ENCODE measurements around the gene CILP2. TPM values are rescaled to one million over a fixed set of nuclear protein-coding genes. Genes with fewer than 3 reads are reported as not detected.

CILP2 gene
- total RNA-seq, 2 donors from 2014 or later = 0.66 TPM; not detected in 1

DNA sequence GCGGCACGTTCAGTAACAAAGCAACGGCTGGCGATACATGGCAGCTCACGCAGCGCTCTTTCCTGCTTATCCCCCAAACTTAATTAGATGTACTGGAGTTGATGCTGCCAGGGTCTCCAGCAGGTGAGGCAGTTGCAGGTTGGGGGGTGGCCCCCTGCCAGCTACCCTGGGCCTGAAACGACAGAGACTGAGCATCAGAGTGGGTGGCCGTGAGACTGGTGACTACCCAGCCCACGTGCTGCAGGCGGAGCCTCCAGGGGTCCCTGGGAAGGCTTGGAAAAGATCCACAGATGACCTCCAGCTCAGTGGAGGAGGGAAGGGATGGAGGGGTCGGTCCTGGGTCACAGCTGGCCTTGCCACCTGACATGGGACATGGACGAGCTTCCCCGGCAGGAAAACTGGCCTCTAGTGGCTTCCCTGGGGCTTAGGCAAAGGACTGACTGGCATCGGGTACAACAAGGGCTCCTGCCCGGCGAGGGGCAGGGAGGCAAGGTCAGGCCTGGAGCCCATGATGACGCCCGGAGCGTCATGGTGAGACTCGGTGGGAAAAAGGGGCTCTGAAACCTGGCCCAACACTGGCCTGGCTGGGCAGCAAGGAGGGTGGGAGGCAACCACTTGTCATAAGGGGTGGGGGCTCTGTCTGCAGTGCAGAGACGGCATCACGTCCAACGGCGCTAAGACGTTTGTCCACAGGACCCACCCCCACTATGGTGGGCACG lies 24.0 kb downstream of the CILP2 start:
- no peaks in the 10 kb centered on the region for H3K36me3 ChIP-seq (replicated peaks in 1 of 2; ENCODE audit: insufficient read depth in 1 of 2, low read depth in 2 of 2)
- H3K27ac ChIP-seq = no peak overlapping the region
- WGBS, 2 donors = 71 to 76% methylated on average over 14 to 25 of the region's 26 CpGs
- no peak overlapping the region for H3K4me3 ChIP-seq
- H3K4me1 ChIP-seq = no peaks in the 10 kb centered on the region
- H3K9me3 ChIP-seq = no peaks in the 10 kb centered on the region
- H3K27me3 ChIP-seq = no peaks in the 10 kb centered on the region
- intact Hi-C loops (cut with DNase I) = no loop called here
- DNase-seq = no peak
- no peak for TF ChIP-seq POLR2A (IDR thresholded peaks at IDR 0.05)
- TF ChIP-seq, protein P1, sequence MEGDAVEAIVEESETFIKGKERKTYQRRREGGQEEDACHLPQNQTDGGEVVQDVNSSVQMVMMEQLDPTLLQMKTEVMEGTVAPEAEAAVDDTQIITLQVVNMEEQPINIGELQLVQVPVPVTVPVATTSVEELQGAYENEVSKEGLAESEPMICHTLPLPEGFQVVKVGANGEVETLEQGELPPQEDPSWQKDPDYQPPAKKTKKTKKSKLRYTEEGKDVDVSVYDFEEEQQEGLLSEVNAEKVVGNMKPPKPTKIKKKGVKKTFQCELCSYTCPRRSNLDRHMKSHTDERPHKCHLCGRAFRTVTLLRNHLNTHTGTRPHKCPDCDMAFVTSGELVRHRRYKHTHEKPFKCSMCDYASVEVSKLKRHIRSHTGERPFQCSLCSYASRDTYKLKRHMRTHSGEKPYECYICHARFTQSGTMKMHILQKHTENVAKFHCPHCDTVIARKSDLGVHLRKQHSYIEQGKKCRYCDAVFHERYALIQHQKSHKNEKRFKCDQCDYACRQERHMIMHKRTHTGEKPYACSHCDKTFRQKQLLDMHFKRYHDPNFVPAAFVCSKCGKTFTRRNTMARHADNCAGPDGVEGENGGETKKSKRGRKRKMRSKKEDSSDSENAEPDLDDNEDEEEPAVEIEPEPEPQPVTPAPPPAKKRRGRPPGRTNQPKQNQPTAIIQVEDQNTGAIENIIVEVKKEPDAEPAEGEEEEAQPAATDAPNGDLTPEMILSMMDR (IDR thresholded peaks at IDR 0.05) = no peak
- ATAC-seq = no peak

DNA sequence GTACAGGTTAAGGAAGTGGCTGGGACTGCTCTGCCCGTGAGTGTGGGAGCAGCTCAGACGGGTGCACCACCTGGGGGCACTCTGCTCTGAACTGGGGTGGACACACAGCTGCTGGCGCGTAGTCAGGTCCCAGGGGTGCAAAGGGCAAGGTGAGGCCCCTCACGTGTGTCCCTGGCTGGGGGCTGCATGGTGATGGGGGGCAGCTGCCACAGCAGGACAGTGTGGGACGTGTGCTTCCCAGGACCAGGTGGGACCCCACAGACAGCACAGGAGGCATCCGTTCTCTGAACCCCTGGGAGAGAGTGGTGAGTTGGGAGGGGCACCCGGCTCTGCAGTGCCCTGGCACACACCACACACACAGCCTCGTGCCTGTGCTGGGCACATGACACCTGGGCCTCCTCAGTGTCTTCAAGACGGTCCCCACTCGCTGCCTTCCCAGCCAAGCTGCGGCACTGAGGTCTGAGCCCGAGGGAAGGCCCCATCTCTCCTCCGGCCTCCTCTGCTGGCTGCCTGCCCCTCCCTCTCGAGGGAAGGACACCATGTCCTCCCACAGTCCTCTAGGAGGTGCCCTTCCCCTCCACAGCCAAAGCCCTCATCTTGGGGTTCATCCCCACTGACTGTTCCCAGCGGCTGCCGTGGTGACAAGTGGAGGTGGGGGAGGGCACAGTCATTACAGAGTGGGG lies 24.7 kb downstream of the CILP2 start:
- Histone ChIP-seq H3K4me1 (no peaks in the 10 kb centered on the region), H3K4me3 (no peak overlapping the region), H3K9me3 (no peaks in the 10 kb centered on the region), H3K36me3 (replicated peaks in 1 of 2; ENCODE audit: insufficient read depth in 1 of 2, low read depth in 2 of 2) (no peaks in the 10 kb centered on the region), H3K27ac (no peak overlapping the region), H3K27me3 (no peaks in the 10 kb centered on the region)
- TF ChIP-seq POLR2A (IDR thresholded peaks at IDR 0.05) = no peak
- ATAC-seq (no peak), DNase-seq (no peak)
- intact Hi-C loops (cut with DNase I) = no loop called here
- WGBS, 2 donors = 64 to 73% methylated on average over 5 to 17 of the region's 17 CpGs

DNA sequence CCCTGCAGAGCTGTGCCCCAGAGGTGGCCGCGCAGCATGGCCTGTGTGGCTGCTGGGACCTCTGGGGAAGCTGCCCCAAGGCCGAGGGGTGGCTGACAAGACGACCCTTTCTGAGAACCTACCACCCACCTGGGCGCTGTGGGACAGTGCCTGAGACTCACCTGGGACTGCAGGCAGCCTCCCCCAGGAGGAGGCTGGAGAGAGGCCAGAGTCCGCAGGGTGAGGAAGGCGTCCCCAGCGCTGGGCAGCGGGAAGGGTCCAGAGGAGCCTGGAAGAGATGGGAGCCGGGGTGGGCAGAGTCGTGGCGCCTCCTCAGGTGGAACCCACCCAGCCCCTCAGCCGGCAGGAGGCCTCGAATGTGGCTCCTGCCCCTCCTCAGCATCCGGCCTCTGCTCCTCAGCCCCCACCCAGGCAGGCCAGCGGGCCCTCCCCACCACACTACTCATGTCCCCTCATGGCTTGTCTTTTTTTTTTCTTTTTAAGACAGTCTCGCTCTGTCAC lies 25.3 kb downstream of the CILP2 start:
- H3K27ac ChIP-seq = no peak overlapping the region
- no peaks in the 10 kb centered on the region for H3K4me1 ChIP-seq
- no peaks in the 10 kb centered on the region for H3K36me3 ChIP-seq (replicated peaks in 1 of 2; ENCODE audit: insufficient read depth in 1 of 2, low read depth in 2 of 2)
- WGBS, 2 donors = 82 to 90% methylated on average over 12 to 15 of the region's 17 CpGs
- TF ChIP-seq POLR2A (IDR thresholded peaks at IDR 0.05) = no peak
- TF ChIP-seq, protein P1 (IDR thresholded peaks at IDR 0.05) = no peak
- H3K4me3 ChIP-seq = no peak overlapping the region
- intact Hi-C loops (cut with DNase I) = no loop called here
- no peaks in the 10 kb centered on the region for H3K27me3 ChIP-seq
- no peak for DNase-seq
- no peaks in the 10 kb centered on the region for H3K9me3 ChIP-seq
- no peak for ATAC-seq

DNA sequence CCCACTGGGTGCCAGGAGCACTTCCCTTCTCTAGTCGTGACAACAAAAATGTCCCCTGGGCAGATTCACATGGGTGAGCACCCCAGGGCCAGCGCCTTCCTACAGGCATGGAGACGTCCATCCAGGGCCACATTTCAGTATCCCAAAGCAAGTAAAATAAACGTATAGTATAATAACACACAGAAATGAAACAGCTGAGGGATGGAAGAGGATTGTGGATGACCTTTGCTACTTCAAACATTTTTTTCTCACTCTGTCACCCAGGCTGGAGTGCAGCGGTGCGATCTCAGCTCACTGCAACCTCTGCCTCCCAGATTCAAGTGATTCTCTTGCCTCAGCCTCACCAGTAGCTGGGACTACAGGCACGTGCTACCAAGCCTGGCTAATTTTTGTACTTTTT lies 28.2 kb downstream of the CILP2 start:
- Histone ChIP-seq H3K4me1 (no peaks in the 10 kb centered on the region), H3K36me3 (replicated peaks in 1 of 2; ENCODE audit: insufficient read depth in 1 of 2, low read depth in 2 of 2) (no peaks in the 10 kb centered on the region), H3K27me3 (no peaks in the 10 kb centered on the region), H3K9me3 (no peaks in the 10 kb centered on the region), H3K27ac (no peak overlapping the region), H3K4me3 (no peak overlapping the region)
- WGBS, 2 donors = 57 to 60% methylated on average over 7 of the region's 7 CpGs
- ATAC-seq (no peak), DNase-seq (no peak)
- intact Hi-C loops (cut with DNase I) = no loop called here
- TF ChIP-seq, protein P1 (IDR thresholded peaks at IDR 0.05) = no peak
- no peak for TF ChIP-seq POLR2A (IDR thresholded peaks at IDR 0.05)

DNA sequence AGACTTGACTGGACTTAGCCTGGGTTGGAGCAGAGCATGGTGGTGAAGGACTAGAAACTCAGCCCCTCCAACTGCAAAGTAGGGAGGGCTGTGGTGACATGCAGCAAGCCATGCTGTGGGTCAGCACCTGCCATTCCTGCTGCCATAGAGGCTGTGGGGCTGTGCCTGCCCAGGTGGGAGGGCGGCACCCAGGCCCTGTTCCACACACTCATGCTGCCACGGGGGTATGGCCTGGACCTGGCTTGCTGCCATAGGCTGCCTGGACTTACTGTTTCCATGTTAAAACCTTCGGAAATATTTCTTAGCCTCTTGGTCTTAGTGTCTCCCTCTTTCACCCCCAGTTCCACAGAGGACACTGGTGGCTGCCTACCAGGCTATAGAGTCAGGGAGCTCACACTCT lies 29.3 kb downstream of the CILP2 start:
- H3K4me3 ChIP-seq = no peak overlapping the region
- TF ChIP-seq, protein P1 (IDR thresholded peaks at IDR 0.05) = no peak
- no peak for TF ChIP-seq POLR2A (IDR thresholded peaks at IDR 0.05)
- DNase-seq = no peak
- no peaks in the 10 kb centered on the region for H3K27me3 ChIP-seq
- no peak for ATAC-seq
- intact Hi-C loops (cut with DNase I) = no loop called here
- H3K9me3 ChIP-seq = no peaks in the 10 kb centered on the region
- 50 to 76% methylated on average over 1 to 3 of the region's 3 CpGs for WGBS, 2 donors
- no peaks in the 10 kb centered on the region for H3K36me3 ChIP-seq (replicated peaks in 1 of 2; ENCODE audit: insufficient read depth in 1 of 2, low read depth in 2 of 2)
- no peak overlapping the region for H3K27ac ChIP-seq
- H3K4me1 ChIP-seq = no peaks in the 10 kb centered on the region

Data from body of pancreas (tissue), 4 donors.